ENCODE results near the gene HAGHL.
"Not testable (repeated sequence)": the region's sequence is repeated elsewhere in the genome, so short reads cannot be mapped to it uniquely, and the experiment has no call there.

HAGHL gene

DNA sequence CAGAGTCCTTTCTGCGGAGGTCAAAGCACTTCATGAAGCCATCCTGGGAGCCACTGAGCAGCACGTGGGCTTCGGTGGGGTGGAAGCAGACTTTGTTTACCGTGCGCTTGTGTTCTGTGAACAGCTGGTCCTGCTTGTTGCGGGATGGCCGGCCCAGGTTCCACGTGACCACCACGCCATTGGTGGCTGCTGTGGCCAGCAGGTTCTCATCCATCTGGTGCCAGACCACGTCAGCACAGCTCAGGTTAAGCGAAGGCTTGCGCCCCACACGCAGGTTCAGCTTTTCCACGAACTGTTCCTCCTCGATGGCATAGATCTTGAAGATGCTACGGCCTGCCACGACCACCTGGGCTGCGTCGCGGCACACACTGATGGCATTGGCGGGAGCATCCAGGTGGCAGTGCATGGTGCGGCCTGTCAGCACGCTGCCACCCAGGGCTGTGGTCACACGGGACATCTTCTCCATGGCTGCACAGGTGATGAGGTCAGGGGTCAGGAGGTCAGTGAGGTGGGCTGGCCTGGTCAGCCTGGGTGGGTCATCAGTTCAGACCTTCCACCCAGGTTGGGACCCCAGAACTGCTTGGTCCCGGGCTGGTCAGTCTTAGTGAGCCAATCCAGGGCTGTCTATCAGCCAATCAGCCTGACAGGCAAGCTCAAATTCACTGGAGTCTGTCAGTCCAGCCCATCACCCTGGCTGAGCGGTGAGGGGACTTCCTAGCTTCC is 37.6 kb upstream of the HAGHL start:
- DNase-seq, result no peak

GRCh38 chr16:691242-691641 is 35.7 kb upstream of the HAGHL start:
- not testable (repeated sequence) for DNase-seq

- DNase-seq, result no peak
Observed at GRCh38 chr16:692356-693108, 34.4 kb upstream of the HAGHL start.

DNA sequence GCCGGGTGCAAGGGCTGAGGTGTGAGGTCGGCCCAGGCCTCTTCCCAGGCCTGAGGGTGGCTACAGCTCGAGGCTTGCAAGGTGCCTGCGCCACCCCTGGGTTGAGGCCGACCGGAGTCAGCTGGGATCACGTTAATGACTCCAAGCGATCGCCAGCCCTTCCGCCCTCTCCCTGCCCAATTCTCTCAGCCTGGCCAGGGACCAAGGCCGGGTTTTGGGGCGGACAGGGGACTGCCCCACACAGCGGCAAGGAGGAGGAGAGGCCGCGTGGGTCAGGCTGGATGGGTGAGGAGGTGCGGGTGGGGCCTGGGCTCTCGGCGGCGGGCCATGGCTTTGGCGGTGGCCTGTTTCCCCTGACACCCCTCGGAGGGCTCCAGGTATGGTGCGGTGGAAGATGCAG is 33.5 kb upstream of the HAGHL start:
- no peak for DNase-seq

- no peak for DNase-seq
Observed at GRCh38 chr16:693766-694165, 33.1 kb upstream of the HAGHL start.

GRCh38 chr16:694187-694862 is 32.6 kb upstream of the HAGHL start:
- no peak for DNase-seq

- DNase-seq, result no peak
Observed at GRCh38 chr16:694863-695354, 32.0 kb upstream of the HAGHL start.

- no peak for DNase-seq
Observed at GRCh38 chr16:695355-696089, 31.4 kb upstream of the HAGHL start.

- DNase-seq, result no peak
Observed at GRCh38 chr16:698911-699671, 27.8 kb upstream of the HAGHL start.

- peak; percentile 29 for DNase-seq
Observed at GRCh38 chr16:700684-701584, 26.0 kb upstream of the HAGHL start.

DNA sequence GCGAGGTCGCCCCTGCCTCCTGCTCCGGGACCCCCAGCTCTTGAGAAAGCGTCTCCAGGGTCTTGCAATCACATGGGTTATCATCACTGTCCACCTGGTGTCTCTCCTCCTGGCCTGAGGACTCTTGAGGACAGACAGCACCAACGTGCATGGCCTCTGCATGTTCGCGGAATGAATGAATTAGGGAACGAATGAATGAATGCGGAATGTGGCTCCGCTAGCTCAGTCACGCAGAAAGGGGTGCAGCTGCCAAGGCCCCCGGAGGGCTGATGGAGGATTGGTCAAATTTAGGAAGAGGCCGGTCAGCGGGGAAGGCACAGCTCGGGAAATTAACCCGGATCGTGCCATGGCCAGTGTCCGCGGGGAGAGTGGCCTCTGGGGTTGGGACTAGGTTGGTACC is 24.6 kb upstream of the HAGHL start:
- no peak for DNase-seq

- no peak for DNase-seq
Observed at GRCh38 chr16:703406-703805, 23.5 kb upstream of the HAGHL start.

DNA sequence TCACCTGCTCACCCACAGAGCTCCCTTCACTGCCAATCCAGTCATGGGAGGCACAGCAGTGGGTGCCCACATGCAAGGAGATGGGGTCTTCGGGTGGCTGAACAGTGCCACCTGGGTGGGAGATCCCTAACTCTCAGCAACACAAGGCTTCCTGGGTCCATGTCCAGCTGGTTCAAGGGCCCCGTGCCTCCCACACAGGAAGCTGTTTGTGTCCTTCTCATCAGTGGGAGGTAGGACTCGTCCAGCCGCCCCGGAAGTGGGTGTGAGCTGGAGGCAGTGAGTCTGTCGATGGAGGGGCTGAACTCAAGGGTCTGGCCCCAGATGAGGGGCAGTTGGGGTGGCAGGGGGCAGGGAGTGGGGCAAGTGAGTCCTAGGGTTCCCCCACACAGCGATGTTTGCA is 22.9 kb upstream of the HAGHL start:
- no peak for DNase-seq

GRCh38 chr16:704552-705380 is 22.1 kb upstream of the HAGHL start:
- no peak for DNase-seq

- no peak for DNase-seq
Observed at GRCh38 chr16:705431-706188, 21.3 kb upstream of the HAGHL start, which contains the start of gene FBXL16. Gene FBXL16, minus strand, starts transcription at chr16:705801. Its CDS starts 8,396 bp downstream, at chr16:697405.

DNA sequence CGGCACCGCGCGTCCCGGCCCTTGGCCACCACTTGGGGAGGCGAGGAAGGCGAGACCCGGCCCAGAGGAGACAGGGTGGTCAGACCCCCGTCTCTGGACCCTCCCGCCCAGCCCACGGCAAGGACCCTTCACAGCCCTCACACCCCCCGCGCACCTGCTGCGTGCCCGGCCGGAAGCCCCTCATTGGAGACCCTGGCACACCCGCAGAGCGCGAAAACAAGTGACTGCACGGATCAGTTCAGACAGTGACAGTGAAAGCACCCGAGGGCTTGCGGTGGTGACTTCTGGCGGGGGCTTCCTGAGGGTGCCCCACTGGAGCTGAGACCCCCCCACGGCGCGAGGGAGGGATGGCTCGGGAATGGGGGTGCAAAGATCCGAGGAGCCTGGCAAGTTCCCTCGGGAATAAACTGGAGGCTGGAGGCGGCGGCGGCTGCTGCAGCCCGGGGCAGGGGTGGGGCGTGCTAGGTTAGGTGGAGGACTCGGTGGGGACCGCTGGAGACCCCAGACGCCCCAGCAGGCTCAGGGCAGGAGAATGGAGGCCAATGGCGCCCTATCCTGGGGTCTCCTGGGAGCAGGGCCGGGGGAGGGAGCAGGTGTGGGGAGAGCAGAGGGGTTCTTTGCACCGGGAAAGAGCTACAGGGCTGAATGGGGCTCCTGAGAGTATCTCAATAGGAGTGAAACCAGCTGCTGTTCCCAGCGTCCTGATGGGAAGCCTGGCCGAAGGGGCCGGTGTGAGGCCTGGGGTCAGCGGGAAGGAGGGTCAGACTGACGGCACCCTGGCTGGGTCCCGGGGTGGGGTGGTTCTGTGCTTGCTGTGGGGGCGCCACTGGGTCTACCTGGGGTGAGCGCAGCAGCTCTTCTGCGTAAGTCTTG is 20.5 kb upstream of the HAGHL start:
- DNase-seq, result no peak

DNA sequence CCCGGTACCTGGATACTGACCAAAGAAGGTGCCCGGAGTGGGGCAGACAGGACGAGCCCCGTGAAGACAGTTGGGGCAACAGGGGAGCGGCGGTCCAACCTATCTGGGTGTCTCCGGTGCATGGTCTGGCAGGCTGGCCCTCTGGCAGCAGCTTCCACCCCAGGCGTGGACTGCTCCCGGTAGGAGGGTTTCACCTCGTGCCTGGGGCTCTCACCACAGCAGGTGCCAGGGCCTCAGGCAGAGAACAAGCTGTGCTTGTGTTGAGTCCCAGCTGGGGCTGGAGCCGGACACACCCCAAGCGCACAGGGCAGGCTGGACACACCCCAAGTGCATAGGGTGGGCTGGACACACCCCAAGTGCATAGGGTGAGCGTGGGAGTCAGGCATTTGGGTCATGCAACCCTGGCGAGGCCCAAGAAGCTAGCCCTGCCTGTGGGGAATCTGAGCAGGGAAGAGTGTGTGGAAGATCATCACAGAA is 19.8 kb upstream of the HAGHL start:
- no peak for DNase-seq

- DNase-seq, result no peak
Observed at GRCh38 chr16:708019-708418, 18.9 kb upstream of the HAGHL start.
